Measurements from ENCODE around the gene YBX3.
A peak's percentile ranks its signal among the peaks of the same experiment; 100 is the strongest.
"Not testable (repeated sequence)": the region's sequence is repeated elsewhere in the genome, so short reads cannot be mapped to it uniquely, and the experiment has no call there.

Gene YBX3

DNA sequence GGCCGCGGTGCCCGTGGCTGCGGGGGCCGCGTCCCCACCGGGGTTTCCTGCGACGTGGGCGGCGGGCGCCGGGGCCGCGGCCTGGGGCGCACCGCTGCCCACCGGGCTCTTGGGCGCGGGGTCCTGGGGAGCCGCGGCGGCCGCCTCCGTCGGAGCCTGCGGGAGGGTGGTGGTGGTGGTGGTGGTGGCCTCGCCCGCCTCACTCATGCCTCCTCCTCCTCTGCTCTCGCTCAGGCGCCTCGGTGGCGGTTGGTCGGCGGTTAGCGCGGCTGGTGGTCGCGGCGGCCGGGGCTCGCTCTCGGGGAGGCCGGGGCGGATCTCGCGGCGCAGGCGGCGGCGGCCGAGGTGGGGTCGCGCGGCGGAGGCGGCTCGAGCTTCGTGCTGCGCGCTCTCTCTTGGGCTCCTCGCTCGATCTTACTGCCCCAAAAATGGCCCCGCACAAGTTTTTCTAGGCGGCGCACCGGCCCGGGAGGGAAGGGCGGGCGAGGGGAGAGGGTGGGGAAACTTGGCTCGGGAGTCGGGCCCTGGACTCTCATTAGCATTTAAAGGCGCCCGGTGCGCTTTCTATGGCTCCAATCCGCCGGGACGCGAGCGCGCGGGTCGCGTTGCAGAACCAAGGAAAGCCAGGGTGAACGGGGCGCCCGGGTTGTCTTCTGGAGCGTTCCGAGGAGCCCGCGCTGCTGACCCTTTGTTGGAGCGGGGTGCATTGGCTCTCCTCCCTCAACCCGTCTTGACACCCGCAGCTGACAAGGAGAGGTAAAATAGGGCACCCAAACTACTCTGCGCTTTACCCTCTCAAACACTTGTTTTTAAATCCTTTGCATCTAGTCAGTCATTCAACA, at the start of gene YBX3:
YBX3 (minus strand) TSS at position 419 of the 842 bp plus-strand sequence; CDS start at position 207, 212 bp downstream.
- DNase-seq = peak; percentile 26 to 60

DNA sequence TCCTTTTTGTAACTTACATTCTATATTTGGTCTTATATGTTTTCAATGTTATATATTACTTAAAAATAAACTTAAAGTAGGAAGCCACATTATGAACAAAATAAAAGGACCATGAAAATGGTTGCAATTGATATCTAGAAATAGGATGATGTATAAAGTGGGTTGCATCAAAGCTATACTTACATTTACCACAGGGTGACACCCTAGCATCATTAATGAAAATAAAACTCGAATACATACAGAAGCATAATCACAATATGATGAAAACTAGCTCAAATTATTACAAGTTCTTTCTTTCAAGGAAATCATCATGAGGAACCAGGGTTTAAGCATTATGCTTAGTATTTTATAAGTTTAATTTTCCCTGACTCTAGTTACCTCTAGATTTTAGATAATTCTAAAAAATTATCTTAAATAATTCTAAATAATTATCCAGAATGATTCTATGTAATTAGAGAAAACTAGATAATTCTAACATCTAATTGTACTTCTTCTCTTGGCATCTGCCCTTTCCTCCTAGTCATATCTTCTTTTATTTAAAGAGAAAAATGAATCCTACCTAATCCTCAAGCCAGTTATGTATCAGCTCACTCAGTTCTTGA, 48.1 kb upstream of the YBX3 start:
- peak; percentile 29 to 43 for DNase-seq

DNA sequence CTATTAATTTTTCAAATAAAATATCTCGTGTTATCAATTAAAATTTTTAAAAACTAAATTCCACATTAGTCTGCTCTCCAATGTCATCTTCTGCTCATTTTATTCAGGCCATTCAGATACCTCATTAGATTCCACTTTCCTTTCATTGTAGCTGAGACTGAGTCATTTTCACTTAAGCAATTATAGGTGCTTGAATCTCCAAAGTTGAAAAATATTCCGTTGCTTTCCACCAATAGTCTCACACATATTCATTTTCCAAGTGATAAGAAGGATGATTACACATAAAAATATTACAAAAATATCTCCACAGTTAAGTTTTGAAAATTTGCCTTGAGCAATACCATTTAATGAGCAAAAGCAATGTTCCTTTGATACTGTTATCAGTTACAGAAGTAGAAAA, 36.5 kb upstream of the YBX3 start:
- DNase-seq = no peak

DNA sequence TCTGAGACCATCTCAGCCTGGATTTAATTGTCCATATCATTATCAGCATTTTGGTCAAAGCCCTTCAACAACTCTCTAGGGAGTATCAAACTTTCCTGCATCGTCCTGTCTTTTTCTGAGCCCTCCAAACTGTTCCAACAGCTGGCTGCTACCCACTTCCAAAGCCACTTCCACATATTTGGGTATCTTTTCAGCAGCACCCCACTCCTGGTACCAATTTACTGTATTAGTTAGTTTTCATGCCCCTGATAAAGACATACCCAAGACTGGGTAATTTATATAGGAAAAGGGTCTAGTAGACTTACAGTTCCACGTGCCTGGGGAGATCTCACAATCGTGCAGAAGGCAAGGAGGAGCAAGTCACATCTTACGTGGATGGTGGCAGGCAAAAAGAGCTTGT, 33.1 kb upstream of the YBX3 start:
- DNase-seq = no peak

- no peak for DNase-seq
These were observed 29.9 kb upstream of the YBX3 start for GRCh38 chr12:10753059-10753458.

DNA sequence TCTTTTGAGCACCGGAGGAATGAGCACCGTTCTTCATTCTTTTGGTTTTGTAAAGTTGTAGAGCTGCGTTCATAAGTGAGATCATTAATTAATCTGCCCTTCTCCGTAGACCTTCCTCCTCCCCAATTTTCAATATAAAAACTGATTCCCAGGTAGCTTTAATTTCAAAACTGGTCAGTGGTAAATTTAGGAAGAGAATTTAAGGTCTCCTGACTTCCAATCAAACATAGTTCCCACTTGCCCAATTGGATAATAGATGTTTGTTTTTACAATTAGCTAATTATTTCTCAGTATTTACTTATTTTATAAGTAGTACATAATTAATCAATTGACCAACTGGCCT, 27.2 kb upstream of the YBX3 start:
- DNase-seq = no peak

GRCh38 chr12:10749700-10750384, 26.7 kb upstream of the YBX3 start:
- DNase-seq = peak; percentile 84 to 88

- no peak for DNase-seq
These were observed 24.6 kb upstream of the YBX3 start for GRCh38 chr12:10747730-10748129.

DNA sequence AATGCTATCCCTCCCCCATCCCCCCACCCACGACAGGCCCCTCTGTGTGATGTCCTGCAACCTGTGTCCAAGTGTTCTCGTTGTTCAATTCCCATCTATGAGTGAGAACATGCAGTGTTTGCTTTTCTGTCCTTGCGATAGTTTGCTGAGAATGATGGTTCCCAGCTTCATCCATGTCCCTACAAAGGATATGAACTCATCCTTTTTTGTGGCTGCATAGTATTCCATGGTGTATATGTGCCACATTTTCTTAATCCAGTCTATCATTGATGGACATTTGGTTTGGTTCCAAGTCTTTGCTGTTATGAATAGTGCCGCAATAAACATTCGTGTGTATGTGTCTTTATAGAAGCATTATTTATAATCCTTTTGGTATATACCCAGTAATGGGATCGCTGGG, 20.3 kb upstream of the YBX3 start:
- DNase-seq = not testable (repeated sequence)

DNA sequence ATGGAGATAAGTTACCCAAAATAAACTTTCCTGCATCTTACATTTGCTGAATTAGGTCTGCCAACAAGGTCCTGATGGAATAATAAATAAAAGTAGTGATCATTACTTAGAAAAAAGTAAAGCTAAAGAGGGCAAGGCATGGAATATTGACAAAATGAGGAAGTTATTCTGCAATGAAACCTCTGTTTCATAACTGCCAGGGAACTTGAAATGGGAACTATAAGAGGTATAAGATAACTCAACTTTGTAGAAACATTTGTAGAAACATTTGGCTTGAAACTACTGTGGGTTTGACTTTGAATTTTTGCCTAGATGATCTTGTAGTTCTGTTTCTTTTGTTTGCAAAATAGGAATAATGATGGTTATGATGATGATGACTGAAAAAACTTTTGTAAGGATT, 18.7 kb upstream of the YBX3 start:
- DNase-seq = no peak

- DNase-seq = no peak
These were observed 17.1 kb upstream of the YBX3 start for GRCh38 chr12:10740182-10740581.

DNA sequence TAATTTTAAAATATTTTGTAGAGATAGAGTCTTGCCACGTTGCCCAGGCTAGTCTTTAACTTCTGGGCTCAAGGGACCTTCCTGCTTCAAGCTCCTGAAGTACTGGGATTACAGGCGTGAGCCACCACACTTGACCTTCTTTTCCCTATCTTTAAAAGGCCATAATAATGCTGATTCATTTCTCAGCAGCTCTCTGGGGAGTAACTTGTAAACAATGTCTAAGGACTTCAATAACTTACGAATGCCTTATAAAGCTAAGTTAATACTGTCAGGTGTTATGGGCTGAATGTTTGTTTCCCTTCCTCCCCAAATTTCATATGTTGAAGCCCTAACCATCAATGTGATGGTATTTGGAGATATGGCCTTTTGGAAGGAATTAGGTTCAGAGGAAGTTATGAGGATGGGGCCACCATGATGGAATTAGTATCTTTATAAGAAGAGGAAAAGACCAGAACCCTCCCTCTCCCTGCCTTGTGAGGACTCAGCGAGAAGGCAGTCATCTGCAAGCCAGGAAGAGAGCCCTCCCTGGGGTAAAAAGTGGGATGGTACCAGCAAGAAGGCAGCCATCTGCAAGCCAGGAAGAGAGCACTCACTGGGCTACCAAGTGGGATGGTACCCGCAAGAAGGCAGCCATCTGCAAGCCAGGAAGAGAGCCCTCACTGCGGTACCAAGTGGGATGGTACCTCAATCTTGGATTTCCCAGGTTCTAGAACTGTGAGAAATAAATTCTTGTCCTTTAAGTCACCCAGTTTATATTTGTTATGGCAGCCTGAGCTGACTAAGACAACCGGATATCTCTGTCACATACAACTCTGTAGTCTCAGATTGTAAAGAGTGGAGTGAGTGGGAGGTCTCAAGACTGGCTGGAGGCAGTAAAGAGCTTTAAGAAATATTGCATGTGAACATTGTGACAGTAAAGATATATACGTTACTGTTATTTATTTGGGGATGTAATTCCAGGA, 16.3 kb upstream of the YBX3 start:
- DNase-seq = no peak

- no peak for DNase-seq
These were observed 14.1 kb upstream of the YBX3 start for GRCh38 chr12:10737249-10737648.

- no peak for DNase-seq
These were observed 13.3 kb upstream of the YBX3 start for GRCh38 chr12:10736463-10736862.

DNA sequence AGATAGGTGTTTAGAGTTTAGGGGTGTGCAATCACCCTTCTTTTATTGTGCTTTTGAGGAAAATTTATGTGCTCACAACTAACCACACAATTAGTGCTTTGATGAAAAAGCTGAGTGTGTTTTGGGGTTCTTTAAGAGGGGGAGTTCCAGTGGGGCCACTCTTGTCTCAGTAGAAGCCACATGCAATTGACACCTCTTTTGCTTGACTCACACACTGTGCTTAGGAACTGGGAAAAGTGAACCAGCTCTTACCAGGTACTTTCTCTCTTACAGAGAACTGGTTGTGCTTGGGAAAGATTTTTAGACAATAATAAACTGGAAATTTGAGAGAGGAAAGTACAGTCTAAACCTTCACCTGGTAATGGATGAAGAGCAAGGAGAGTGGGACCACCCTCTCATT, 12.3 kb upstream of the YBX3 start:
- no peak for DNase-seq

DNA sequence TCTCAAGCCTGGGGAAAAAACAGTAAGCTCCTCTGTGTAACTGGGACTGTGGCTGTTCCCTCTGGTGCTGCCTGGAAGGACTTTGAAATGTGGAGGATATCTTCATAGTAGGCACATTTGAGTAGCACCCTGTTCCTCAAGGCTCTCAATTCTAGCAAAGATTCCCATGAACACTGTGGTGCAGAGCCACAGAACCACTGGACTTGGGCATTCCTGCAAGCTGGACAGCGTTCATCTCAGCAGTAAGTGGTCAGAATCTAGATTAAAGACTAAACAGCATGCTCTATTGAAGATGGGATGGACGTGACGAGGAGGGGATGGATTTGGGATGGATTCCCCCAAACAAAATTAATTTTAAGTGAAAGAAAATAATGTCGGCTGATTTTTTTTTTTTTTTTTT, 9.4 kb upstream of the YBX3 start:
- no peak for DNase-seq

DNA sequence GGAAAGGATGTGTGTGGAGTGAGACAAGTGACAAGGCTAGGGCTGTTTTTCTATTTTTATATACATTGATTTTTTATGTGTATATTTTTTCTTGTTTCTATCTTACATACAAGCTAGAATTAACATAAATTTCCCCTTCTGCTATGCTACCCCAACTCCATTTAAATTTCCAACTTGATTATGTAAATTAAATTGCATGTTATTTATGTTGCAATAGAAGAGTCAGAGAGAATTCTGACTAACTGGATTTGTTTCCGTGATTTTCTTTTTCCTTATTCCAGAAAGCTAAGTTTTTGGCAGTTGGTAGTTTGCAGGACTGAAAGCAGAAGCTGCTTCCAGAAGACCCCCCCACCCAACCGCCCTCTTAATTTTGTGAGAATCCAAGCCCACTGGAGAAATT, 8.9 kb upstream of the YBX3 start:
- DNase-seq = no peak

GRCh38 chr12:10730559-10730958, 7.4 kb upstream of the YBX3 start:
- no peak for DNase-seq

DNA sequence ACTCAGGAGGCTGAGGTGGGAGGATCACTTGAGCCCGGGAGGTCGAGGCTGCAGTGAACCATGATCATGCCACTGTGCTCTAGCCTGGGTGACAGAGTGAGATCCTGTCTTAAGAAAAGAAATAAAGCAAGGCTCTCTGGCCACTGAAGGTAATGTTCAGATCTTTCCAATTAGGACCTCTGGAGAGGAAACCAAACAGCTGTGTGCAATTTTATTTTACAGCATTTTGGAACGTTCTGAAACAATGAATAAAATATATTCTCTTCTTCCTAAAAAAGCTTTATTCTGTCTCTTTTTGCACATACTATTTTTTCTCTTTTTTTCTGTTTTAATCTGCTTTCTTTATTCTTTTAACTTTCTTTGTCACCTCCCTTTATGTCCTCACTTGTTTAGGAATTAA, 5.0 kb upstream of the YBX3 start:
- DNase-seq = no peak

- DNase-seq = no peak
These were observed 3.8 kb upstream of the YBX3 start for GRCh38 chr12:10726945-10727344.

- no peak for DNase-seq
These were observed 1.9 kb upstream of the YBX3 start for GRCh38 chr12:10725003-10725402.

DNA sequence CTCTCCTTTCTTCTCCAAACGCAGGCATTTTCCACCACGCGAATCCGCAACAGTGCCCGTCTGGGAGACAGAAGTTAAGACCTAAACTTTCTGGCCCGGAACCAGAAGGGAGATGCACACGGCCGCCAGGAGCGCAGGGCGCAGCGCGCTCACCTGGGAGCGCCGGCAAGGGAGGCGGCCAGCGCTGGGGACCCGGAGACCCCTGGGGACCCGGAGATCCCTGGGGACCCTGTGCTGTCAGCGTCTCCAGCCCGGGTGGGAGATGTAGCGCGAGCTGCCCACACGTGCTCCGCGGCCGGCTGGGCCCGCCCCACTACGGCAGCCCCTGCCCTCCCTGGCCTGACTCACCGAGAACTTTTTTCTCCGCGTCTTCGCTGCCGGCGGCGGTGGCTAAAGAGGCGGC, 620 bp downstream of the YBX3 start:
- peak; percentile 7 to 52 for DNase-seq

All from NCI-H2081 (cell line).